Measurements from ENCODE around the gene ZNF25. TPM values are rescaled to one million over a fixed set of nuclear protein-coding genes. Genes with fewer than 3 reads are reported as not detected.
"Not testable (repeated sequence)": the region's sequence is repeated elsewhere in the genome, so short reads cannot be mapped to it uniquely, and the experiment has no call there.

Gene ZNF25
- polyA plus RNA-seq = 10 to 100 TPM in 1 of 3 donors, 1 to 10 TPM in 2; 3.3 to 11.1 (median 5.4) TPM

- 0 to 1% (median 0%) methylated on average over 55 to 66 of the region's 66 CpGs for WGBS, 3 donors
- H3K27ac ChIP-seq (ENCODE audit: low read depth, low read length) = peak within 1 kb of the TSS; percentile 97
Measured at GRCh38 chr10:37976091-37976879, at the start of gene ZNF25. ZNF25 (minus strand) TSS chr10:37976647; CDS start chr10:37971722, 4,925 bp downstream.

GRCh38 chr10:38025283-38025682 is 48.8 kb upstream of the ZNF25 start:
- H3K27ac ChIP-seq (ENCODE audit: low read depth, low read length) = no peak overlapping the region
- 52 to 91% (median 71%) methylated on average over 3 of the region's 3 CpGs for WGBS, 3 donors

- not testable (repeated sequence) for H3K27ac ChIP-seq (ENCODE audit: low read depth, low read length)
- WGBS, 3 donors = 49 to 70% (median 69%) methylated on average over 4 of the region's 4 CpGs
Measured at GRCh38 chr10:38019124-38019523, 42.7 kb upstream of the ZNF25 start.

GRCh38 chr10:38016354-38016753 is 39.9 kb upstream of the ZNF25 start:
- H3K27ac ChIP-seq (ENCODE audit: low read depth, low read length) = no peak overlapping the region
- 76 to 86% (median 85%) methylated on average over 1 of the region's 1 CpG for WGBS, 3 donors

GRCh38 chr10:38010119-38010903 is 33.9 kb upstream of the ZNF25 start, which contains the start of gene ZNF33A:
ZNF33A (plus strand) TSS chr10:38010675; CDS start chr10:38012342, 1,667 bp downstream.
- H3K27ac ChIP-seq (ENCODE audit: low read depth, low read length) = peak within 1 kb of the TSS; percentile 98
- WGBS, 3 donors = 0 to 1% (median 1%) methylated on average over 46 of the region's 46 CpGs

- H3K27ac ChIP-seq (ENCODE audit: low read depth, low read length) = no peak overlapping the region
- 61 to 73% (median 65%) methylated on average over 3 of the region's 3 CpGs for WGBS, 3 donors
Measured at GRCh38 chr10:38007991-38008390, 31.5 kb upstream of the ZNF25 start.

GRCh38 chr10:38007551-38007950 is 31.1 kb upstream of the ZNF25 start:
- H3K27ac ChIP-seq (ENCODE audit: low read depth, low read length) = no peak overlapping the region

GRCh38 chr10:38003588-38003987 is 27.1 kb upstream of the ZNF25 start:
- no peak overlapping the region for H3K27ac ChIP-seq (ENCODE audit: low read depth, low read length)
- 92 to 94% (median 93%) methylated on average over 1 of the region's 1 CpG for WGBS, 3 donors

GRCh38 chr10:38003026-38003425 is 26.6 kb upstream of the ZNF25 start:
- H3K27ac ChIP-seq (ENCODE audit: low read depth, low read length) = no peak overlapping the region
- 89 to 94% (median 91%) methylated on average over 6 of the region's 6 CpGs for WGBS, 3 donors

GRCh38 chr10:38000474-38000873 is 24.0 kb upstream of the ZNF25 start:
- 91 to 94% (median 92%) methylated on average over 1 of the region's 1 CpG for WGBS, 3 donors
- not testable (repeated sequence) for H3K27ac ChIP-seq (ENCODE audit: low read depth, low read length)

GRCh38 chr10:37998920-37999319 is 22.5 kb upstream of the ZNF25 start:
- 40 to 66% (median 55%) methylated on average over 1 to 2 of the region's 3 CpGs for WGBS, 3 donors
- not testable (repeated sequence) for H3K27ac ChIP-seq (ENCODE audit: low read depth, low read length)

- no peak overlapping the region for H3K27ac ChIP-seq (ENCODE audit: low read depth, low read length)
- 77 to 83% (median 82%) methylated on average over 3 of the region's 3 CpGs for WGBS, 3 donors
Measured at GRCh38 chr10:37992083-37992482, 15.6 kb upstream of the ZNF25 start.

- 63 to 87% (median 80%) methylated on average over 2 of the region's 2 CpGs for WGBS, 3 donors
- no peak overlapping the region for H3K27ac ChIP-seq (ENCODE audit: low read depth, low read length)
Measured at GRCh38 chr10:37991655-37992054, 15.2 kb upstream of the ZNF25 start.

- H3K27ac ChIP-seq (ENCODE audit: low read depth, low read length) = no peak overlapping the region
- WGBS, 3 donors = 4 to 10% (median 6%) methylated on average over 9 of the region's 9 CpGs
Measured at GRCh38 chr10:37976880-37977203, 395 bp upstream of the ZNF25 start.

- 17 to 28% (median 21%) methylated on average over 5 of the region's 5 CpGs for WGBS, 3 donors
- H3K27ac ChIP-seq (ENCODE audit: low read depth, low read length) = peak overlapping the region; percentile 57
Measured at GRCh38 chr10:37975401-37975991, 951 bp downstream of the ZNF25 start.

GRCh38 chr10:37972396-37972795 is 4.1 kb downstream of the ZNF25 start:
- no peak overlapping the region for H3K27ac ChIP-seq (ENCODE audit: low read depth, low read length)
- 95 to 100% (median 97%) methylated on average over 1 of the region's 1 CpG for WGBS, 3 donors

GRCh38 chr10:37965006-37965405 is 11.4 kb downstream of the ZNF25 start:
- no peak overlapping the region for H3K27ac ChIP-seq (ENCODE audit: low read depth, low read length)

GRCh38 chr10:37960591-37961137 is 15.8 kb downstream of the ZNF25 start:
- H3K27ac ChIP-seq (ENCODE audit: low read depth, low read length) = no peak overlapping the region
- 92 to 100% (median 96%) methylated on average over 2 of the region's 2 CpGs for WGBS, 3 donors

GRCh38 chr10:37957841-37958240 is 18.6 kb downstream of the ZNF25 start:
- 93 to 95% (median 94%) methylated on average over 2 of the region's 2 CpGs for WGBS, 3 donors
- H3K27ac ChIP-seq (ENCODE audit: low read depth, low read length) = no peak overlapping the region

All from adipose tissue (tissue), 3 donors.